HEK293 (cell line): ENCODE data around the gene C2CD4A.

Experiments
- CTCF ChIA-PET: fragments of 350-600 bp; formaldehyde crosslinking; extraction: SDS; loops from one replicate; lab custom pipeline; 2021; ENCODE audit warnings: antibody characterized with exemption; lab: Yijun Ruan, JAX
- POLR2A ChIA-PET: fragments of 300-600 bp; formaldehyde crosslinking; extraction: SDS; loops from one replicate; lab custom pipeline; 2020; ENCODE audit warnings: antibody characterized with exemption, inconsistent platforms; lab: Yijun Ruan, JAX
- H3K27ac ChIP-seq: fragments of 200-500 bp; sonication (Bioruptor generic); 2 replicates; pipeline ENCODE4 v1.5.1; 2014; ENCODE audit warnings: low read depth, low read length, control low read depth, inconsistent platforms; ENCODE audit errors: extremely low read depth
- H3K36me3 ChIP-seq, 2 experiments: fragments of 200-500 bp in 1 of 2; sonication (Bioruptor generic) in 1 of 2; 1 replicate in 1 of 2; 2 replicates in 1 of 2; pipeline ENCODE4 v1.5.1; 2014 to 2017; ENCODE audit warnings: inconsistent platforms in 2 of 2, low read length in 2 of 2; ENCODE audit not compliant: control insufficient read depth in 2 of 2, insufficient read depth in 1 of 2
- H3K4me1 ChIP-seq: fragments of 200-500 bp; sonication (Bioruptor generic); 2 replicates; pipeline ENCODE4 v1.5.1; 2014; ENCODE audit warnings: mild to moderate bottlenecking, low read length, inconsistent platforms; ENCODE audit not compliant: control insufficient read depth, insufficient read depth
- H3K4me3 ChIP-seq: 2 replicates; pipeline ENCODE4 v1.5.1; 2011; ENCODE audit warnings: low read depth, mild to moderate bottlenecking, control low read depth, low read length, moderate library complexity
- H3K9me3 ChIP-seq: fragments of 200-500 bp; sonication (Bioruptor generic); 2 replicates; pipeline ENCODE4 v1.5.1; 2014; ENCODE audit warnings: low read depth, low read length, inconsistent platforms; ENCODE audit not compliant: control insufficient read depth, insufficient read depth
- FEZF1 ChIP-seq: fragments of 450-650 bp; formaldehyde crosslinking; IDR thresholded peaks from 2 replicates; pipeline ENCODE4 v1.5.1; 2016; ENCODE audit warnings: missing biosample characterization, missing genetic modification characterization
- KLF8 ChIP-seq: fragments of 450-650 bp; formaldehyde crosslinking; IDR thresholded peaks from 2 replicates; pipeline ENCODE4 v1.5.1; 2016; ENCODE audit warnings: missing biosample characterization, missing genetic modification characterization
- KLF9 ChIP-seq: fragments of 450-650 bp; formaldehyde crosslinking; IDR thresholded peaks from 2 replicates; pipeline ENCODE4 v1.5.1; 2016; ENCODE audit warnings: missing biosample characterization, missing genetic modification characterization, low read depth
- SCRT2 ChIP-seq: fragments of 450-650 bp; formaldehyde crosslinking; IDR thresholded peaks from 2 replicates; pipeline ENCODE4 v1.5.1; 2016; ENCODE audit warnings: missing biosample characterization, missing genetic modification characterization
- TCF7L2 ChIP-seq: IDR thresholded peaks from 2 replicates; pipeline ENCODE4 v1.6.1; 2011; ENCODE audit warnings: low read depth, mild to moderate bottlenecking, inconsistent platforms, low read length, moderate library complexity, borderline replicate concordance
- YY1 ChIP-seq: fragments of 450-650 bp; formaldehyde crosslinking; IDR thresholded peaks from 2 replicates; pipeline ENCODE4 v1.5.1; 2018; ENCODE audit warnings: missing biosample characterization, missing genetic modification characterization
- ZBTB17 ChIP-seq: fragments of 450-650 bp; formaldehyde crosslinking; IDR thresholded peaks from 2 replicates; pipeline ENCODE4 v1.5.1; 2016; ENCODE audit warnings: missing biosample characterization, missing genetic modification characterization
- ZBTB26 ChIP-seq: fragments of 450-650 bp; formaldehyde crosslinking; optimal IDR thresholded peaks from 2 replicates; pipeline ENCODE3; 2016; ENCODE audit warnings: missing biosample characterization, mild to moderate bottlenecking, missing genetic modification characterization
- ZFHX2 ChIP-seq: fragments of 450-650 bp; formaldehyde crosslinking; conservative IDR thresholded peaks from 2 replicates; pipeline ENCODE4 v1.5.1; 2016; ENCODE audit warnings: missing biosample characterization, missing genetic modification characterization
- ZNF112 ChIP-seq: fragments of 450-650 bp; formaldehyde crosslinking; IDR thresholded peaks from 2 replicates; pipeline ENCODE4 v1.5.0; 2017; ENCODE audit warnings: missing biosample characterization, missing genetic modification characterization
- ZNF114 ChIP-seq: fragments of 450-650 bp; formaldehyde crosslinking; IDR thresholded peaks from 2 replicates; pipeline ENCODE4 v1.5.0; 2017; ENCODE audit warnings: missing biosample characterization, missing genetic modification characterization
- ZNF24 ChIP-seq: fragments of 450-650 bp; formaldehyde crosslinking; IDR thresholded peaks from 2 replicates; pipeline ENCODE4 v1.5.1; 2016; ENCODE audit warnings: missing biosample characterization, missing genetic modification characterization
- ZNF335 ChIP-seq: fragments of 450-650 bp; formaldehyde crosslinking; conservative IDR thresholded peaks from 2 replicates; pipeline ENCODE4 v1.5.1; 2016; ENCODE audit warnings: missing biosample characterization, missing genetic modification characterization
- ZNF37A ChIP-seq: fragments of 450-650 bp; IDR thresholded peaks from 2 replicates; pipeline ENCODE4 v1.5.1; 2018; ENCODE audit warnings: missing biosample characterization, missing genetic modification characterization
- ZNF629 ChIP-seq: fragments of 450-650 bp; formaldehyde crosslinking; IDR thresholded peaks from 2 replicates; pipeline ENCODE4 v1.5.1; 2017; ENCODE audit warnings: missing biosample characterization, missing genetic modification characterization
- ZNF658 ChIP-seq: fragments of 450-650 bp; formaldehyde crosslinking; IDR thresholded peaks from 2 replicates; pipeline ENCODE4; 2016; ENCODE audit warnings: missing biosample characterization, missing genetic modification characterization
- ZNF664 ChIP-seq: fragments of 450-650 bp; formaldehyde crosslinking; IDR thresholded peaks from 2 replicates; pipeline ENCODE4 v1.5.1; 2016; ENCODE audit warnings: missing biosample characterization, missing genetic modification characterization
- TF ChIP-seq, protein P1 (sequence below): fragments of 450-650 bp; formaldehyde crosslinking; conservative IDR thresholded peaks from 2 replicates; pipeline ENCODE4 v1.5.1; 2016; ENCODE audit warnings: low read depth, missing biosample characterization, missing genetic modification characterization
- TF ChIP-seq, protein P2 (sequence below): fragments of 450-650 bp; IDR thresholded peaks from 2 replicates; pipeline ENCODE4 v1.5.1; 2018; ENCODE audit warnings: missing biosample characterization, mild to moderate bottlenecking, missing genetic modification characterization
- TF ChIP-seq, protein P3 (sequence below): fragments of 450-650 bp; formaldehyde crosslinking; IDR thresholded peaks from 2 replicates; pipeline ENCODE4 v1.5.1; 2016; ENCODE audit warnings: missing biosample characterization, missing genetic modification characterization

Gene C2CD4A

DNA sequence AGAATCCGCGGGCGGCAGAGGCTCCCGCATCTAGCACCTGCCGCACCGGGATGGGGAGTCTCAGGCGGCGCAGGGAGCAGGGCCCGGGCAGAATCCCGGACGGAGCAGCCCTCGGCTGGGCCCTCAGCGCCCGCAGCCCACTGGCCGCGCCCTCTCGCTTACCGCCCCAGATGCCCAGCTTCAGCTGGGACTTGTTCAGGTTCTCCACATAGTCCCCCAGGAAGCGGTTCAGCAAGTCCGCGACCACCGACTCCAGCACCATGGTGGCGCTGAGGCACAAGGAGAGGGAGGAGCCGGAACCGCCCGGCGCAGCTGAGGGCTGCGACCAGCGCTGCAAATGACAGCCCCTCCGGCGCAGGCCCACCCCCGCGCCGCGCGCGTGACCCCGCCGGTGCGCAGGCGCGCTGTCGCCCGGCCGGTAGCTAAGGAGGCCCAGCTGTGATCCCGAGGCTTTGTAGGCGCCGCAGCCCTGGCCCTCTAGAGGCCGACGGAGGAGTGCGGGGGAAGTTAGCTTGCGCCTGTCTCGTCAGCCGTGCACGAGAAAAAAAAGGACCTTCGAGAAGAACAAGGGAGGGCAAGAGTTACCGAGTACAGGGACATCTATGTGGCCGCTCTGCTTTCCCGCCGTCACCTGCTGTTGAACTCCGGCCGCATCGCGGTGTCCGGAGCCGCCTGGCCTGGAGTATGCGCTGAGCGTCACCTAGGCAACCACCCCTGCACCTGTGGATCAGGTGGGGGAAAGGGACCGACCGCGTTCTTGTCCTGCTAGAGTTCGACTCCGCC, 6.5 kb upstream of the C2CD4A start, which contains the start of gene VPS13C (continued):
- TF ChIP-seq ZBTB26 (tag by site-specific recombination) = peak; percentile 71
- peak; percentile 80 for TF ChIP-seq ZNF335 (tag by site-specific recombination)
- TF ChIP-seq ZFHX2 (tag by site-specific recombination) = peak; percentile 75
- no peak for TF ChIP-seq ZNF37A (tag by site-specific recombination)
- TF ChIP-seq ZNF629 (tag by site-specific recombination) = peak; percentile 29; the same call in 1 of the 2 replicates
- TF ChIP-seq, protein P1, sequence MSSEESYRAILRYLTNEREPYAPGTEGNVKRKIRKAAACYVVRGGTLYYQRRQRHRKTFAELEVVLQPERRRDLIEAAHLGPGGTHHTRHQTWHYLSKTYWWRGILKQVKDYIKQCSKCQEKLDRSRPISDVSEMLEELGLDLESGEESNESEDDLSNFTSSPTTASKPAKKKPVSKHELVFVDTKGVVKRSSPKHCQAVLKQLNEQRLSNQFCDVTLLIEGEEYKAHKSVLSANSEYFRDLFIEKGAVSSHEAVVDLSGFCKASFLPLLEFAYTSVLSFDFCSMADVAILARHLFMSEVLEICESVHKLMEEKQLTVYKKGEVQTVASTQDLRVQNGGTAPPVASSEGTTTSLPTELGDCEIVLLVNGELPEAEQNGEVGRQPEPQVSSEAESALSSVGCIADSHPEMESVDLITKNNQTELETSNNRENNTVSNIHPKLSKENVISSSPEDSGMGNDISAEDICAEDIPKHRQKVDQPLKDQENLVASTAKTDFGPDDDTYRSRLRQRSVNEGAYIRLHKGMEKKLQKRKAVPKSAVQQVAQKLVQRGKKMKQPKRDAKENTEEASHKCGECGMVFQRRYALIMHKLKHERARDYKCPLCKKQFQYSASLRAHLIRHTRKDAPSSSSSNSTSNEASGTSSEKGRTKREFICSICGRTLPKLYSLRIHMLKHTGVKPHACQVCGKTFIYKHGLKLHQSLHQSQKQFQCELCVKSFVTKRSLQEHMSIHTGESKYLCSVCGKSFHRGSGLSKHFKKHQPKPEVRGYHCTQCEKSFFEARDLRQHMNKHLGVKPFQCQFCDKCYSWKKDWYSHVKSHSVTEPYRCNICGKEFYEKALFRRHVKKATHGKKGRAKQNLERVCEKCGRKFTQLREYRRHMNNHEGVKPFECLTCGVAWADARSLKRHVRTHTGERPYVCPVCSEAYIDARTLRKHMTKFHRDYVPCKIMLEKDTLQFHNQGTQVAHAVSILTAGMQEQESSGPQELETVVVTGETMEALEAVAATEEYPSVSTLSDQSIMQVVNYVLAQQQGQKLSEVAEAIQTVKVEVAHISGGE (tag by site-specific recombination) = peak; percentile 10; the same call in 1 of the 2 replicates
- TF ChIP-seq, protein P2, sequence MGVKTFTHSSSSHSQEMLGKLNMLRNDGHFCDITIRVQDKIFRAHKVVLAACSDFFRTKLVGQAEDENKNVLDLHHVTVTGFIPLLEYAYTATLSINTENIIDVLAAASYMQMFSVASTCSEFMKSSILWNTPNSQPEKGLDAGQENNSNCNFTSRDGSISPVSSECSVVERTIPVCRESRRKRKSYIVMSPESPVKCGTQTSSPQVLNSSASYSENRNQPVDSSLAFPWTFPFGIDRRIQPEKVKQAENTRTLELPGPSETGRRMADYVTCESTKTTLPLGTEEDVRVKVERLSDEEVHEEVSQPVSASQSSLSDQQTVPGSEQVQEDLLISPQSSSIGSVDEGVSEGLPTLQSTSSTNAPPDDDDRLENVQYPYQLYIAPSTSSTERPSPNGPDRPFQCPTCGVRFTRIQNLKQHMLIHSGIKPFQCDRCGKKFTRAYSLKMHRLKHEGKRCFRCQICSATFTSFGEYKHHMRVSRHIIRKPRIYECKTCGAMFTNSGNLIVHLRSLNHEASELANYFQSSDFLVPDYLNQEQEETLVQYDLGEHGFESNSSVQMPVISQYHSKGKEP = peak; percentile 62
- no peak for TF ChIP-seq ZNF664
- peak; percentile 61; the same call in 1 of the 2 replicates for TF ChIP-seq KLF8 (tag by site-specific recombination)
- peak; percentile 95 for TF ChIP-seq TCF7L2
- peak; percentile 40; the same call in 1 of the 2 replicates for TF ChIP-seq YY1
- peak; percentile 35; the same call in 1 of the 2 replicates for TF ChIP-seq KLF9 (tag by site-specific recombination)
- no peak for TF ChIP-seq ZNF24 (tag by site-specific recombination)
- TF ChIP-seq, protein P3, sequence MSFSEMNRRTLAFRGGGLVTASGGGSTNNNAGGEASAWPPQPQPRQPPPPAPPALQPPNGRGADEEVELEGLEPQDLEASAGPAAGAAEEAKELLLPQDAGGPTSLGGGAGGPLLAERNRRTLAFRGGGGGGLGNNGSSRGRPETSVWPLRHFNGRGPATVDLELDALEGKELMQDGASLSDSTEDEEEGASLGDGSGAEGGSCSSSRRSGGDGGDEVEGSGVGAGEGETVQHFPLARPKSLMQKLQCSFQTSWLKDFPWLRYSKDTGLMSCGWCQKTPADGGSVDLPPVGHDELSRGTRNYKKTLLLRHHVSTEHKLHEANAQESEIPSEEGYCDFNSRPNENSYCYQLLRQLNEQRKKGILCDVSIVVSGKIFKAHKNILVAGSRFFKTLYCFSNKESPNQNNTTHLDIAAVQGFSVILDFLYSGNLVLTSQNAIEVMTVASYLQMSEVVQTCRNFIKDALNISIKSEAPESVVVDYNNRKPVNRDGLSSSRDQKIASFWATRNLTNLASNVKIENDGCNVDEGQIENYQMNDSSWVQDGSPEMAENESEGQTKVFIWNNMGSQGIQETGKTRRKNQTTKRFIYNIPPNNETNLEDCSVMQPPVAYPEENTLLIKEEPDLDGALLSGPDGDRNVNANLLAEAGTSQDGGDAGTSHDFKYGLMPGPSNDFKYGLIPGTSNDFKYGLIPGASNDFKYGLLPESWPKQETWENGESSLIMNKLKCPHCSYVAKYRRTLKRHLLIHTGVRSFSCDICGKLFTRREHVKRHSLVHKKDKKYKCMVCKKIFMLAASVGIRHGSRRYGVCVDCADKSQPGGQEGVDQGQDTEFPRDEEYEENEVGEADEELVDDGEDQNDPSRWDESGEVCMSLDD (tag by site-specific recombination) = no peak

GRCh38 chr15:62060896-62061280, 5.9 kb upstream of the C2CD4A start:
- H3K4me3 ChIP-seq = peak overlapping the region; percentile 68
- TF ChIP-seq ZNF658 (tag by site-specific recombination) (no peak), ZBTB17 (tag by site-specific recombination) (peak; percentile 6; the same call in 1 of the 2 replicates), ZNF112 (no peak), ZNF114 (no peak), FEZF1 (no peak), SCRT2 (peak; percentile 8; the same call in 1 of the 2 replicates)
- CTCF ChIA-PET = interaction anchor here (0.6 to 1.2 kb wide), 4 partner anchors 29 to 246 kb away, joined by 3 to 4 read pairs (median 3); no protein-coding TSS in a partner anchor
- no peaks in the 10 kb centered on the region for H3K9me3 ChIP-seq
- H3K27ac ChIP-seq = peak overlapping the region; percentile 17; the same call in 1 of the 2 replicates
- POLR2A ChIA-PET = interaction anchor here (0.8 to 1.3 kb wide), 2 partner anchors 24 to 67 kb away, joined by 3 read pairs; no protein-coding TSS in a partner anchor
- no peaks in the 10 kb centered on the region for H3K36me3 ChIP-seq
- H3K4me1 ChIP-seq = no peaks in the 10 kb centered on the region; the same call in 1 of the 2 replicates
